Measurements from ENCODE around the gene SEC31A. TPM values are rescaled to one million over a fixed set of nuclear protein-coding genes. Genes with fewer than 3 reads are reported as not detected.
"Not testable (repeated sequence)": the region's sequence is repeated elsewhere in the genome, so short reads cannot be mapped to it uniquely, and the experiment has no call there.

Gene SEC31A
- total and polyA plus RNA-seq, 2 experiments from 2014 or later = 147 to 252 TPM

GRCh38 chr4:82842593-82842992, 48.4 kb downstream of the SEC31A start:
- H3K27ac ChIP-seq = no peak overlapping the region
- no peaks in the 10 kb centered on the region for H3K9me3 ChIP-seq (ENCODE audit: low read depth)
- no peak overlapping the region for H3K4me3 ChIP-seq
- TF ChIP-seq CTCF (IDR thresholded peaks at IDR 0.05; ENCODE audit: low read depth, low read length) = peak; percentile 41
- no peaks in the 10 kb centered on the region for H3K27me3 ChIP-seq
- no peaks in the 10 kb centered on the region for H3K4me1 ChIP-seq (ENCODE audit: low read depth)
- peak in 1 of 2 donors; percentile 28 for DNase-seq (ENCODE audit: low read depth in 1 of 2, low spot score in 1 of 2)
- peaks cover 72% of the 10 kb centered on the region for H3K36me3 ChIP-seq

GRCh38 chr4:82839624-82840023, 51.3 kb downstream of the SEC31A start:
- DNase-seq (ENCODE audit: low read depth in 1 of 2, low spot score in 1 of 2) = no peak
- no peak overlapping the region for H3K27ac ChIP-seq
- H3K9me3 ChIP-seq (ENCODE audit: low read depth) = no peaks in the 10 kb centered on the region
- H3K4me3 ChIP-seq = no peak overlapping the region
- no peak for TF ChIP-seq CTCF (IDR thresholded peaks at IDR 0.05; ENCODE audit: low read depth, low read length)
- no peaks in the 10 kb centered on the region for H3K4me1 ChIP-seq (ENCODE audit: low read depth)
- H3K36me3 ChIP-seq = peaks cover 73% of the 10 kb centered on the region
- no peaks in the 10 kb centered on the region for H3K27me3 ChIP-seq

- Histone ChIP-seq H3K4me1 (ENCODE audit: low read depth) (peaks cover 12% of the 10 kb centered on the region), H3K4me3 (no peak overlapping the region), H3K36me3 (peaks cover 44% of the 10 kb centered on the region), H3K27me3 (no peaks in the 10 kb centered on the region), H3K9me3 (ENCODE audit: low read depth) (no peaks in the 10 kb centered on the region), H3K27ac (peak overlapping the region; percentile 66)
- no peak for TF ChIP-seq CTCF (IDR thresholded peaks at IDR 0.05; ENCODE audit: low read depth, low read length)
- peak in 1 of 2 donors; percentile 55 for DNase-seq (ENCODE audit: low read depth in 1 of 2, low spot score in 1 of 2)
Measured at GRCh38 chr4:82833696-82834313, 57.1 kb downstream of the SEC31A start.

- Histone ChIP-seq H3K4me1 (ENCODE audit: low read depth) (peaks cover 12% of the 10 kb centered on the region), H3K36me3 (peaks cover 42% of the 10 kb centered on the region)
- not testable (repeated sequence) for H3K9me3 ChIP-seq (ENCODE audit: low read depth); H3K4me3 ChIP-seq; H3K27ac ChIP-seq; DNase-seq (ENCODE audit: low read depth in 1 of 2, low spot score in 1 of 2); H3K27me3 ChIP-seq
Measured at GRCh38 chr4:82833060-82833459, 57.9 kb downstream of the SEC31A start.

- no peak for TF ChIP-seq CTCF (IDR thresholded peaks at IDR 0.05; ENCODE audit: low read depth, low read length)
- no peak for DNase-seq (ENCODE audit: low read depth in 1 of 2, low spot score in 1 of 2)
- H3K9me3 ChIP-seq (ENCODE audit: low read depth) = no peaks in the 10 kb centered on the region
- peaks cover 81% of the 10 kb centered on the region for H3K36me3 ChIP-seq
- H3K27ac ChIP-seq = no peak overlapping the region
- H3K4me3 ChIP-seq = no peak overlapping the region
- H3K27me3 ChIP-seq = no peaks in the 10 kb centered on the region
- H3K4me1 ChIP-seq (ENCODE audit: low read depth) = peaks cover 12% of the 10 kb centered on the region
Measured at GRCh38 chr4:82825425-82825824, 65.5 kb downstream of the SEC31A start.

GRCh38 chr4:82823062-82823461, 67.9 kb downstream of the SEC31A start:
- Histone ChIP-seq H3K27me3 (no peaks in the 10 kb centered on the region), H3K9me3 (ENCODE audit: low read depth) (no peaks in the 10 kb centered on the region), H3K27ac (no peak overlapping the region), H3K4me1 (ENCODE audit: low read depth) (no peaks in the 10 kb centered on the region), H3K4me3 (no peak overlapping the region), H3K36me3 (peaks cover 87% of the 10 kb centered on the region)
- no peak for TF ChIP-seq CTCF (IDR thresholded peaks at IDR 0.05; ENCODE audit: low read depth, low read length)
- no peak for DNase-seq (ENCODE audit: low read depth in 1 of 2, low spot score in 1 of 2)

Measured in cardiac muscle cell (in vitro differentiated cells and primary cell).